MCF 10A (cell line): ENCODE measurements around the gene ANP32E. TPM values are rescaled to one million over a fixed set of nuclear protein-coding genes. Genes with fewer than 3 reads are reported as not detected.
"Not testable (repeated sequence)": the region's sequence is repeated elsewhere in the genome, so short reads cannot be mapped to it uniquely, and the experiment has no call there.

Experiments used
- BruUV-seq: library from RNA; stranded (reverse); fragments of 400-500 nt; replicated peaks from 2 replicates; lab custom pipeline; 2021; lab: Mats Ljungman, UMichigan
- CTCF ChIA-PET: fragments of 300-600 bp; sonication (Branson Sonifier 250); formaldehyde crosslinking; extraction: SDS; loops from one replicate; lab custom pipeline; 2021; ENCODE audit warnings: antibody characterized with exemption, inconsistent platforms; lab: Yijun Ruan, JAX
- POLR2A ChIA-PET: fragments of 300-600, 350-650 bp; sonication (Branson Sonifier 250); formaldehyde crosslinking; extraction: SDS; loops from one replicate; lab custom pipeline; 2020; ENCODE audit warnings: antibody characterized with exemption, inconsistent platforms; lab: Yijun Ruan, JAX
- DNase-seq: peaks from one replicate; pipeline ENCODE4 v3.0.0-alpha.2; 2018; ENCODE audit not compliant: unreplicated experiment
- H3K27ac Mint-ChIP-seq: one replicate; pipeline ENCODE4 v1.8.0; 2022; ENCODE audit warnings: mild to moderate bottlenecking, low read depth, mixed read lengths; ENCODE audit not compliant: unreplicated experiment
- H3K27me3 Mint-ChIP-seq: one replicate; pipeline ENCODE4 v1.8.0; 2022; ENCODE audit warnings: mixed read lengths; ENCODE audit not compliant: insufficient read depth, unreplicated experiment
- H3K36me3 Mint-ChIP-seq: one replicate; pipeline ENCODE4 v1.8.0; 2022; ENCODE audit warnings: mild to moderate bottlenecking, moderate library complexity, mixed read lengths; ENCODE audit not compliant: insufficient read depth, unreplicated experiment
- H3K4me1 Mint-ChIP-seq: one replicate; pipeline ENCODE4 v1.8.0; 2022; ENCODE audit warnings: mixed read lengths; ENCODE audit not compliant: insufficient read depth, unreplicated experiment
- H3K4me3 Mint-ChIP-seq: one replicate; pipeline ENCODE4 v1.8.0; 2022; ENCODE audit warnings: mild to moderate bottlenecking, moderate library complexity, mixed read lengths; ENCODE audit not compliant: unreplicated experiment
- H3K9me3 Mint-ChIP-seq: one replicate; pipeline ENCODE4 v1.8.0; 2022; ENCODE audit warnings: mixed read lengths; ENCODE audit not compliant: unreplicated experiment
- CTCF ChIP-seq: fragments of 200-600 bp; IDR thresholded peaks from one replicate; pipeline ENCODE4 v1.8.0; 2022; ENCODE audit warnings: antibody characterized with exemption, mild to moderate bottlenecking; ENCODE audit not compliant: unreplicated experiment
- intact Hi-C: fragments of 100-400 bp; cut with micrococcal nuclease; formaldehyde crosslinking; loops from 2 replicates; pipeline ENCODE4 v1.14.1; 2022
- total RNA-seq: library from RNA; stranded (reverse); gene quantifications from 2 replicates; pipeline ENCODE4 v1.2.3, GENCODE V29; 2022

The ANP32E gene
- total RNA-seq, 1 experiment from 2014 or later: 67.3 TPM

GRCh38 chr1:150233359-150234308, 2.3 kb downstream of the ANP32E start:
- TF ChIP-seq CTCF: no peak
- Mint-ChIP-seq H3K36me3 (peaks cover 24% of the 10 kb centered on the region), H3K4me1 (peaks cover 11% of the 10 kb centered on the region), H3K27ac (no peak overlapping the region), H3K9me3 (no peaks in the 10 kb centered on the region), H3K27me3 (no peaks in the 10 kb centered on the region), H3K4me3 (no peak overlapping the region)
- intact Hi-C loops: no loop called here
- ChIA-PET POLR2A (interaction anchor here (0.6 to 5.0 kb wide), 43 partner anchors 9 to 1759 kb away, joined by 3 to 37 read pairs (median 5); partner anchors contain the start of genes APH1A, MINDY1, MTMR11 and OTUD7B), CTCF (interaction anchor here (0.7 to 1.7 kb wide), 8 partner anchors 8 to 161 kb away, joined by 3 to 7 read pairs (median 4); no protein-coding TSS in a partner anchor)
- BruUV-seq: no TSS peak
- DNase-seq: peak; percentile 58

GRCh38 chr1:150232921-150233320, 3.0 kb downstream of the ANP32E start:
- Mint-ChIP-seq H3K4me1 (peaks cover 11% of the 10 kb centered on the region), H3K36me3 (peaks cover 31% of the 10 kb centered on the region)
- H3K4me3 Mint-ChIP-seq, H3K27ac Mint-ChIP-seq, H3K9me3 Mint-ChIP-seq, BruUV-seq, H3K27me3 Mint-ChIP-seq, intact Hi-C loops, DNase-seq: not testable (repeated sequence)
- POLR2A ChIA-PET: interaction anchor here (0.6 to 5.0 kb wide), 24 partner anchors 8 to 774 kb away, joined by 3 to 37 read pairs (median 9); partner anchors contain the start of genes APH1A, MINDY1, MTMR11 and OTUD7B
- CTCF ChIA-PET: interaction anchor here (0.9 to 1.7 kb wide), 3 partner anchors 18 to 47 kb away, joined by 3 to 6 read pairs (median 5); no protein-coding TSS in a partner anchor

GRCh38 chr1:150228246-150228645, 7.7 kb downstream of the ANP32E start:
- H3K4me3 Mint-ChIP-seq, H3K4me1 Mint-ChIP-seq, H3K27me3 Mint-ChIP-seq, intact Hi-C loops, H3K27ac Mint-ChIP-seq, DNase-seq, BruUV-seq, H3K9me3 Mint-ChIP-seq: not testable (repeated sequence)
- ChIA-PET CTCF (interaction anchor here (0.7 kb wide), 1 partner anchor 12 kb away, joined by 4 read pairs; no protein-coding TSS in a partner anchor), POLR2A (interaction anchor here (0.7 kb wide), 1 partner anchor 221 kb away, joined by 4 read pairs; no protein-coding TSS in a partner anchor)
- H3K36me3 Mint-ChIP-seq: peaks cover 78% of the 10 kb centered on the region

GRCh38 chr1:150227228-150227627, 8.7 kb downstream of the ANP32E start:
- ChIA-PET POLR2A (no interaction called here), CTCF (no interaction called here)
- Mint-ChIP-seq H3K4me1 (no peaks in the 10 kb centered on the region), H3K9me3 (no peaks in the 10 kb centered on the region), H3K27me3 (no peaks in the 10 kb centered on the region), H3K27ac (no peak overlapping the region), H3K4me3 (no peak overlapping the region), H3K36me3 (peaks cover 86% of the 10 kb centered on the region)
- intact Hi-C loops: no loop called here
- no peak for DNase-seq
- no TSS peak for BruUV-seq
- no peak for TF ChIP-seq CTCF
